ENCODE measurements around the gene EOLA1.
"Not testable (repeated sequence)": the region's sequence is repeated elsewhere in the genome, so short reads cannot be mapped to it uniquely, and the experiment has no call there.

Gene EOLA1

DNA sequence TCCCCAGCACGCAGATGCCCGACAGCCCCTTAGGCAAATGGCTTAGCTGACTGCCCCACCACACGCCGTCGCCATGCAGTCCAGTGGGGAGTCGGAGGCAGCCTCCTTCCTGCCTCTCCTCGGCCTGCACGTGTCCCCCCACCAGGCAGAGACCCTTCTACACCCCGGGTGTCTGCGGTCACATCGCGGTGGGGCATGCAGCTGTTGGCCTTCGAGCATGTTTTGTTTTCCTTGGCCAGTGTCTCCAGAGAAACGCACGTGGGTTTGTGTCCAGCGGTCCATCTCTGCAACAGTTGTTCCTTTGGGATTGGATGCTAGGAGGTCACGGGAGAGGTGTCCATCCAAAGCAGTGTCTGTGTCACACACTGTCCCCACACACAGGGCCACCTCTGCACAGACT, 54.4 kb downstream of the EOLA1 start, which contains the start of gene HSFX2:
Gene HSFX2, minus strand, starts transcription at position 101 of the 400 bp plus-strand sequence. CDS start 614 bp downstream, outside the sequence.
- not testable (repeated sequence) for DNase-seq (ENCODE audit: low read depth in 2 of 2, low spot score in 1 of 2)

DNA sequence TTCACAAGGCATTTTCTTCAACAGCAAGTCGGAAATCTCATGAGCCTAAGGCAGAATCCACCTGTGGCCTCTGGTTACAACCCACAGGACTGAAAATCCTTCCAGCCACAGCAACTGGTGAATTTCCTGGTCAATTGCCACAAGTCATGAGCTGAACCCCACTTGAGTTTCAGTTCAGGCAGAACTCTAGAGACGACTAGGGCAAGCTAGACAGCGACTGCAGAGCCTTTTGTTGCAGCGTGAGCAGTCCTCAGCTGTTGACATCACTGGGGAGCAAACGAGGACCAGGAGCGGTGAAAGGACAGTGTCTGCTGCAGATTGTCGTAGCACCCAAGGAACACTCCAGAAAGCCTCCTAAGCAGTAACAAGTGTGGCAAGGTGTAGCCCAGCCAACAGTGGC, 55.1 kb downstream of the EOLA1 start:
- DNase-seq (ENCODE audit: low read depth in 2 of 2, low spot score in 1 of 2), result not testable (repeated sequence)

Measured in stimulated activated CD8-positive, alpha-beta memory T cell treated with anti-CD3 and anti-CD28 coated beads, Interleukin-4, amount 100 ng/mL, for 1 hour (primary cell).